K562 (cell line): ENCODE data around the gene ATP8B2. TPM values are rescaled to one million over a fixed set of nuclear protein-coding genes. Genes with fewer than 3 reads are reported as not detected.

Source experiments
- ARHGAP35 ChIP-seq: fragments of 450-650 bp; IDR thresholded peaks from 2 replicates; pipeline ENCODE4 v1.6.1; 2018; ENCODE audit not compliant: partially characterized antibody
- BRD9 ChIP-seq: fragments of 450-650 bp; IDR thresholded peaks from 2 replicates; pipeline ENCODE4 v1.6.1; 2018; ENCODE audit warnings: low read depth; ENCODE audit not compliant: partially characterized antibody
- EP400 ChIP-seq: fragments of 450-650 bp; IDR thresholded peaks from 2 replicates; pipeline ENCODE4 v1.6.1; 2017; ENCODE audit warnings: antibody characterized with exemption, mild to moderate bottlenecking, moderate library complexity
- ETV1 ChIP-seq: fragments of 450-650 bp; conservative IDR thresholded peaks from 2 replicates; pipeline ENCODE4 v1.6.1; 2016; ENCODE audit warnings: missing genetic modification characterization, control low read depth, low read depth, missing compliant biosample characterization
- GATAD2B ChIP-seq: fragments of 450-650 bp; IDR thresholded peaks from 2 replicates; pipeline ENCODE4 v1.6.1; 2017; ENCODE audit warnings: mild to moderate bottlenecking, borderline replicate concordance
- HCFC1 ChIP-seq: IDR thresholded peaks from 2 replicates; pipeline ENCODE4 v1.6.1; 2012; ENCODE audit warnings: low read depth, low read length, improper control_type of control experiment
- HDAC6 ChIP-seq: IDR thresholded peaks from 2 replicates; pipeline ENCODE4 v1.6.1; 2012; ENCODE audit warnings: low read depth, mild to moderate bottlenecking, control low read depth, inconsistent platforms, low read length, moderate library complexity
- IRF2 ChIP-seq: sonication (generic); formaldehyde crosslinking; IDR thresholded peaks from 2 replicates; pipeline ENCODE4 v1.8.1; 2022; ENCODE audit warnings: mild to moderate bottlenecking, missing genetic modification reagents
- NFIC ChIP-seq: fragments of 450-650 bp; IDR thresholded peaks from 2 replicates; pipeline ENCODE4 v1.6.1; 2017; ENCODE audit warnings: mild to moderate bottlenecking, inconsistent platforms
- PHTF2 ChIP-seq: fragments of 250-450 bp; sonication (Bioruptor Pico); IDR thresholded peaks from 2 replicates; pipeline ENCODE4 v1.5.0; 2021; ENCODE audit warnings: mild to moderate bottlenecking
- RBM15 ChIP-seq: fragments of 200-400 bp; formaldehyde crosslinking; IDR thresholded peaks from 2 replicates; pipeline ENCODE4 v1.6.1; 2018; ENCODE audit warnings: mild to moderate bottlenecking, low read length, moderate library complexity; ENCODE audit not compliant: insufficient read depth
- RERE ChIP-seq: sonication (generic); formaldehyde crosslinking; IDR thresholded peaks from 2 replicates; pipeline ENCODE4 v1.8.0; 2023; ENCODE audit warnings: missing genetic modification reagents, mild to moderate bottlenecking, borderline replicate concordance
- SIN3B ChIP-seq: fragments of 450-650 bp; IDR thresholded peaks from 2 replicates; pipeline ENCODE4 v1.6.1; 2017; ENCODE audit warnings: low read depth, mild to moderate bottlenecking, moderate library complexity
- SMC3 ChIP-seq: conservative IDR thresholded peaks from 2 replicates; pipeline ENCODE4 v1.6.1; 2011; ENCODE audit warnings: low read depth, low read length, improper control_type of control experiment; ENCODE audit not compliant: insufficient read depth
- YY1 ChIP-seq, 3 experiments: IDR thresholded peaks; 2 replicates each; pipeline ENCODE4 v1.6.1; 2011; ENCODE audit warnings: low read length in 2 of 3, mild to moderate bottlenecking in 2 of 3, moderate library complexity in 2 of 3, borderline replicate concordance in 1 of 3, control low read depth in 1 of 3, low read depth in 1 of 3; ENCODE audit not compliant: insufficient read depth in 3 of 3, insufficient replicate concordance in 2 of 3, control insufficient read depth in 1 of 3, insufficient read length in 1 of 3; ENCODE audit errors: extremely low read depth in 1 of 3
- ZC3H11A ChIP-seq: IDR thresholded peaks from 2 replicates; pipeline ENCODE4 v1.6.1; 2012; ENCODE audit warnings: low read depth, low read length, improper control_type of control experiment
- ZNF274 ChIP-seq: IDR thresholded peaks from 2 replicates; pipeline ENCODE4 v1.6.1; 2011; ENCODE audit warnings: low read depth, mild to moderate bottlenecking, low read length, moderate library complexity, borderline replicate concordance
- polyA plus RNA-seq, 8 experiments: library from polyadenylated mRNA; depleted of rRNA in 4 of 8; stranded (reverse) in 5 of 8; unstranded in 3 of 8; fragments of >200 nt; fragmentation: Nextera tagmentation in 2 of 8; fragmentation: Illumina TruSeq in 1 of 8; extraction: Ambion mirVana in 2 of 8; extraction: Trizol in 1 of 8; gene quantifications; 2 replicates each; pipeline versions ENCODE4 v1.2.1 to v1.2.3, GENCODE V29; 2011 to 2014; ENCODE audit warnings: inconsistent platforms in 1 of 8, missing spikeins in 1 of 8
- total RNA-seq, 7 experiments: library from RNA; depleted of rRNA in 6 of 7; stranded (reverse); fragments of >200 nt in 6 of 7; fragmentation: Illumina TruSeq in 2 of 7; extraction: Trizol in 2 of 7; gene quantifications; 2 replicates each; pipeline versions ENCODE4 v1.2.1 to v1.2.3, GENCODE V29; 2011 to 2021; ENCODE audit warnings: low replicate concordance in 1 of 7
- TF ChIP-seq, protein P1 (sequence below), 2 experiments: fragments of 450-650 bp in 1 of 2; sonication (generic) in 1 of 2; formaldehyde crosslinking in 1 of 2; IDR thresholded peaks in 1 of 2; conservative IDR thresholded peaks in 1 of 2; 2 replicates each; pipeline versions ENCODE4 v1.6.1 to v1.8.1; 2016 to 2023; ENCODE audit warnings: mild to moderate bottlenecking in 2 of 2, moderate library complexity in 2 of 2, inconsistent platforms in 1 of 2, missing genetic modification reagents in 1 of 2
- TF ChIP-seq, protein P2 (sequence below): sonication (generic); formaldehyde crosslinking; IDR thresholded peaks from 2 replicates; pipeline ENCODE4 v1.8.0; 2022; ENCODE audit warnings: mild to moderate bottlenecking, missing genetic modification reagents

Gene ATP8B2
- total and polyA plus RNA-seq, 9 of the 15 experiments (the other 6 are each of a cell fraction or from before 2014, with no cell fraction given) = 0.27 to 33.2 (median 18.4) TPM

- TF ChIP-seq RBM15 = no peak
- TF ChIP-seq, protein P1, sequence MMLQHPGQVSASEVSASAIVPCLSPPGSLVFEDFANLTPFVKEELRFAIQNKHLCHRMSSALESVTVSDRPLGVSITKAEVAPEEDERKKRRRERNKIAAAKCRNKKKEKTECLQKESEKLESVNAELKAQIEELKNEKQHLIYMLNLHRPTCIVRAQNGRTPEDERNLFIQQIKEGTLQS (IDR thresholded peaks at IDR 0.05) = no peak
- TF ChIP-seq, protein P1 (CRISPR knock-in tag; conservative IDR thresholded peaks at IDR 0.05) = no peak
- no peak for TF ChIP-seq SMC3
- TF ChIP-seq ETV1 (tag) = no peak
- TF ChIP-seq BRD9 = no peak
- no peak for TF ChIP-seq HDAC6
- no peak for TF ChIP-seq ZNF274
- no peak for TF ChIP-seq SIN3B
- no peak for TF ChIP-seq ARHGAP35
- TF ChIP-seq RERE (CRISPR knock-in tag) = 0 out of 2 replicates have a peak, but pooled peaks have one; percentile 67
- peak; percentile 30 for TF ChIP-seq NFIC
- TF ChIP-seq, protein P2, sequence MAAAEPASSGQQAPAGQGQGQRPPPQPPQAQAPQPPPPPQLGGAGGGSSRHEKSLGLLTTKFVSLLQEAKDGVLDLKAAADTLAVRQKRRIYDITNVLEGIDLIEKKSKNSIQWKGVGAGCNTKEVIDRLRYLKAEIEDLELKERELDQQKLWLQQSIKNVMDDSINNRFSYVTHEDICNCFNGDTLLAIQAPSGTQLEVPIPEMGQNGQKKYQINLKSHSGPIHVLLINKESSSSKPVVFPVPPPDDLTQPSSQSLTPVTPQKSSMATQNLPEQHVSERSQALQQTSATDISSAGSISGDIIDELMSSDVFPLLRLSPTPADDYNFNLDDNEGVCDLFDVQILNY = no peak
- no peak for TF ChIP-seq HCFC1
- peak; percentile 57; the same call in 1 of the 2 replicates for TF ChIP-seq GATAD2B
- TF ChIP-seq IRF2 = no peak
- no peak for TF ChIP-seq ZC3H11A
- peak in 1 of 3 experiments; percentile 23 for TF ChIP-seq YY1 (IDR thresholded peaks at IDR 0.05; ENCODE audit: borderline replicate concordance in 1 of 3, control insufficient read depth in 1 of 3, extremely low read depth in 1 of 3, insufficient read depth in 3 of 3, insufficient read length in 1 of 3, insufficient replicate concordance in 2 of 3, low read depth in 1 of 3, low read length in 2 of 3)
- no peak for TF ChIP-seq EP400
- TF ChIP-seq PHTF2 (CRISPR knock-in tag) = no peak
Observed at GRCh38 chr1:154352581-154353459, 27.5 kb downstream of the ATP8B2 start (continued).
